Muscle of leg (tissue), 11 donors: ENCODE results near the gene BMP7. TPM values are rescaled to one million over a fixed set of nuclear protein-coding genes. Genes with fewer than 3 reads are reported as not detected.

ENCODE experiments used
- DNase-seq: peaks from one replicate; pipeline ENCODE4 v3.0.0; 2013
- H3K27ac ChIP-seq: one replicate; pipeline ENCODE4 v1.5.1; 2013; ENCODE audit warnings: mild to moderate bottlenecking, low read length, control low read depth
- H3K27me3 ChIP-seq: one replicate; pipeline ENCODE4 v1.6.1; 2013; ENCODE audit warnings: low read length; ENCODE audit not compliant: control insufficient read depth, insufficient read depth
- H3K36me3 ChIP-seq: one replicate; pipeline ENCODE4 v1.6.1; 2013; ENCODE audit warnings: low read length; ENCODE audit not compliant: control insufficient read depth, insufficient read depth
- H3K4me1 ChIP-seq: one replicate; pipeline ENCODE4 v1.6.1; 2013; ENCODE audit warnings: low read length; ENCODE audit not compliant: control insufficient read depth, insufficient read depth
- H3K4me3 ChIP-seq: one replicate; pipeline ENCODE4 v1.5.1; 2013; ENCODE audit warnings: low read length, control low read depth
- H3K9me3 ChIP-seq: replicated peaks from 2 replicates; pipeline ENCODE4 v1.6.1; 2013; ENCODE audit warnings: low read depth, low read length; ENCODE audit not compliant: control insufficient read depth
- WGBS: methylation state at CpG from one replicate; pipeline ENCODE4 v1.1.5; 2013; ENCODE audit warnings: missing lambda C conversion rate; ENCODE audit not compliant: insufficient coverage; 5-methylcytosine and 5-hydroxymethylcytosine counted together
- polyA plus RNA-seq, 8 donors: library from polyadenylated mRNA; unstranded; fragments of 120-200 nt; gene quantifications; one replicate each; pipeline versions ENCODE4 v1.2.1 to v1.2.3, GENCODE V29; 2013; ENCODE audit warnings: inconsistent platforms in 1 of 8, low replicate concordance in 1 of 8; ENCODE audit not compliant: insufficient read length in 8 of 8, insufficient read depth in 1 of 8
- total RNA-seq: library from RNA; stranded (reverse); fragments of 120-200 nt; gene quantifications from one replicate; pipeline ENCODE4 v1.2.4, GENCODE V29; 2013

The BMP7 gene
- total and polyA plus RNA-seq, 9 donors = 3.7 to 11.3 (median 5.1) TPM

DNA sequence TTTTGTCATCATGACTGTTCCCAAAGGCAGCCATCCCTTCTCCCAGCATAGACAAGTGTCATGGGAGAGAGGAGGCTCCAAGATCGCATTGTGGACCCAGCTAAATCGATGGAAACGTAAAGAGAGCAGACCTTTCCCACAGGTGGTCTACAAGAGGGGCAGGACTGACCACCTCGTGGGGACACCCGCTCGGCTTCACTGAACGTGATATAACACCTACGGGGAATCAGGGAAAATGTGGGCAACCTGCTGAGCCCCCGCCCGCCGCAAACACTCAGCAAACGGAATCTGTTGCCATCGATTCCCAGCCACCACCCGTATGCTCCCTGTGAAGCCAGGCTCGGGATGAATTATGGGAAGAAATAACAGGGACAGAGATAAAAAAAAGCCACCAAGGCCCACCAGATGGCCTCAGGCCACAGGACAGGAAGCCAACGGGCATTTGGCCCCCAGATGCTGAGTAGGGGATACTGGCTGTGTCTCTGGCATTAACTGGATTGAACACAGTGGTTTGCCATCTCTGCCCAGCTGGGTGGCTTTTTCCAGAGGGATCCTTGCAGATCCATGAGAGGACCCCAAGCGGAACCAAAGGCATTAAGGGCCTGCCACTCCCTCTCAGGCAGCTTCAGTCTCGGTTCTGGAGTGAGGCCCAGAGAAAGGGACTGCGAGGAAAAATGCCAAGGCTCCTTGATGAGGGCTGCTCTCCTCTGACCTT, 44.4 kb downstream of the BMP7 start:
- Histone ChIP-seq H3K27ac (no peak overlapping the region), H3K9me3 (no peaks in the 10 kb centered on the region), H3K4me3 (no peak overlapping the region), H3K4me1 (peaks cover 54% of the 10 kb centered on the region), H3K27me3 (peaks cover 23% of the 10 kb centered on the region), H3K36me3 (no peaks in the 10 kb centered on the region)
- WGBS = 82% methylated on average over 12 of the region's 19 CpGs
- DNase-seq = no peak

GRCh38 chr20:57220337-57221145, 45.9 kb downstream of the BMP7 start:
- Histone ChIP-seq H3K27ac (peak overlapping the region; percentile 62), H3K4me1 (peaks cover 54% of the 10 kb centered on the region), H3K9me3 (no peaks in the 10 kb centered on the region), H3K27me3 (peaks cover 19% of the 10 kb centered on the region), H3K4me3 (no peak overlapping the region), H3K36me3 (no peaks in the 10 kb centered on the region)
- 29% methylated on average over 10 of the region's 14 CpGs for WGBS
- DNase-seq = peak; percentile 94

DNA sequence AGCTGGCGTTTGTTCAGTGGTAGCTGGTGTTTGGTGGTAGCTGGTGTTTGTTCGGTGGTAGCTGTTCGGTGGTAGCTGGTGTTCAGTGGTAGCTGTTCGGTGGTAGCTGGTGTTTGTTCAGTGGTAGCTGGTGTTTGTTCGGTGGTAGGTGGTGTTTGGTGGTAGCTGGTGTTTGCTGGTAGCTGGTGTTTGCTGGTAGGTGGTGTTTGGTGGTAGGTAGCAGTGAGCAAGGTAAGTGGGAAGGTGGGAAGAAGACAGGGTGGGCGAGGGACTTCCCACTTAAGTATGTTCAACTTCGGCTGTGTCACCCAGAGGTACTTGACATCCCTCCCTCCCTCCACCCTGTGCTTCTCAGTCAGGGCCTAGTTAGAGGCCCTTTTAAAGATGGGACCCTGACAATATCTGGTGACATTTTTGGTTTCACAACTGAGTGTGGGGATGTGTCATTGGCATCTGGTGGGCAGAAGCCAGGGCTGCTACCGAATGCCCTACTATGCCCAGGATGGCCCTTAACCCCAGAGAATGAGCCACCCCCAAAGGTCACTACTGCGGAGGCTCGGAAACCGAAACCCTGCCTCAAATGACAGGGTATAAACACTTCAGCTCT, 47.3 kb downstream of the BMP7 start:
- Histone ChIP-seq H3K27me3 (peaks cover 25% of the 10 kb centered on the region), H3K4me1 (peaks cover 44% of the 10 kb centered on the region), H3K4me3 (no peak overlapping the region), H3K27ac (no peak overlapping the region), H3K9me3 (no peaks in the 10 kb centered on the region), H3K36me3 (no peaks in the 10 kb centered on the region)
- WGBS = 91% methylated on average over 8 of the region's 11 CpGs
- DNase-seq = no peak

- Histone ChIP-seq H3K27ac (no peak overlapping the region), H3K4me1 (peaks cover 38% of the 10 kb centered on the region), H3K9me3 (no peaks in the 10 kb centered on the region), H3K27me3 (peaks cover 28% of the 10 kb centered on the region), H3K4me3 (no peak overlapping the region), H3K36me3 (no peaks in the 10 kb centered on the region)
- WGBS = 95% methylated on average over 5 of the region's 5 CpGs
- DNase-seq = no peak
Measured at GRCh38 chr20:57218489-57218888, 48.0 kb downstream of the BMP7 start.

GRCh38 chr20:57217802-57218201, 48.6 kb downstream of the BMP7 start:
- Histone ChIP-seq H3K4me1 (peaks cover 41% of the 10 kb centered on the region), H3K36me3 (no peaks in the 10 kb centered on the region), H3K9me3 (no peaks in the 10 kb centered on the region), H3K4me3 (no peak overlapping the region), H3K27ac (no peak overlapping the region), H3K27me3 (peaks cover 27% of the 10 kb centered on the region)
- no peak for DNase-seq
- WGBS = 95% methylated on average over 4 of the region's 9 CpGs

- 66% methylated on average over 5 of the region's 9 CpGs for whole genome bisulfite sequencing
- H3K27me3 ChIP-seq = peaks cover 22% of the 10 kb centered on the region
- no peak for DNase-seq
- no peaks in the 10 kb centered on the region for H3K9me3 ChIP-seq
- H3K36me3 ChIP-seq = no peaks in the 10 kb centered on the region
- H3K4me1 ChIP-seq = peaks cover 41% of the 10 kb centered on the region
- no peak overlapping the region for H3K27ac ChIP-seq
- H3K4me3 ChIP-seq = no peak overlapping the region
Measured at GRCh38 chr20:57216669-57217068, 49.8 kb downstream of the BMP7 start.

- Histone ChIP-seq H3K4me1 (peaks cover 41% of the 10 kb centered on the region), H3K27ac (no peak overlapping the region), H3K36me3 (no peaks in the 10 kb centered on the region), H3K27me3 (peaks cover 22% of the 10 kb centered on the region), H3K4me3 (no peak overlapping the region), H3K9me3 (no peaks in the 10 kb centered on the region)
- 68% methylated on average over 8 of the region's 10 CpGs for WGBS
- no peak for DNase-seq
Measured at GRCh38 chr20:57215826-57216471, 50.5 kb downstream of the BMP7 start.

- no peaks in the 10 kb centered on the region for H3K36me3 ChIP-seq
- no peaks in the 10 kb centered on the region for H3K9me3 ChIP-seq
- peaks cover 38% of the 10 kb centered on the region for H3K4me1 ChIP-seq
- peaks cover 25% of the 10 kb centered on the region for H3K27me3 ChIP-seq
- H3K4me3 ChIP-seq = no peak overlapping the region
- 72% methylated on average over 3 of the region's 6 CpGs for WGBS
- H3K27ac ChIP-seq = no peak overlapping the region
- DNase-seq = no peak
Measured at GRCh38 chr20:57215426-57215825, 51.0 kb downstream of the BMP7 start.

GRCh38 chr20:57214948-57215347, 51.5 kb downstream of the BMP7 start:
- Histone ChIP-seq H3K4me1 (peaks cover 35% of the 10 kb centered on the region), H3K36me3 (no peaks in the 10 kb centered on the region), H3K27ac (no peak overlapping the region), H3K4me3 (no peak overlapping the region), H3K9me3 (no peaks in the 10 kb centered on the region), H3K27me3 (peaks cover 25% of the 10 kb centered on the region)
- 100% methylated on average over 2 of the region's 2 CpGs for WGBS
- no peak for DNase-seq

DNA sequence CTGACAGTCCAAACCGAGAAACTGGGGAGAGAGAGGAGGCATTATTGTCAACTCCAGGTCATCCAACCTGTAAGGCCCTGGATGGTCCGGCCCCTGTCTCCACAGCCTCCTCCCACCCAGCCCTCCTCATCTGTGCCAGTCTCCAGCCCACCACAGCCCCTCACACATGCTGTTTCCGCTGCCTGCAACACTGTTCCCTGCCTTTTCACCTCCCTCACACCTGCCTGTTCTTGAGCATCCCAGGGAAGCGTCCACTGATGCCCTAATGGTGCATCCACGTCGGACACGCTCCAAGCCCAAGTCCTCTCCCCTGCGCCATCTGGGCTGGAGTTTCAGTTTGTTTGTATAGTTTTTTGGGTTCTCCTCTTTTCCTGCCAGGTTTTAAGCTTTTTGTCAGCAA, 52.0 kb downstream of the BMP7 start:
- Histone ChIP-seq H3K36me3 (no peaks in the 10 kb centered on the region), H3K27ac (no peak overlapping the region), H3K4me3 (no peak overlapping the region), H3K4me1 (peaks cover 30% of the 10 kb centered on the region), H3K27me3 (peaks cover 25% of the 10 kb centered on the region), H3K9me3 (no peaks in the 10 kb centered on the region)
- no peak for DNase-seq
- 97% methylated on average over 6 of the region's 8 CpGs for WGBS
